Measurements from ENCODE around the gene GM2A. TPM values are rescaled to one million over a fixed set of nuclear protein-coding genes. Genes with fewer than 3 reads are reported as not detected.

GM2A gene
- total and polyA plus RNA-seq, 9 of the 15 experiments (the other 6 are each of a cell fraction or from before 2014, with no cell fraction given), result 5.8 to 36.0 (median 10.0) TPM

DNA sequence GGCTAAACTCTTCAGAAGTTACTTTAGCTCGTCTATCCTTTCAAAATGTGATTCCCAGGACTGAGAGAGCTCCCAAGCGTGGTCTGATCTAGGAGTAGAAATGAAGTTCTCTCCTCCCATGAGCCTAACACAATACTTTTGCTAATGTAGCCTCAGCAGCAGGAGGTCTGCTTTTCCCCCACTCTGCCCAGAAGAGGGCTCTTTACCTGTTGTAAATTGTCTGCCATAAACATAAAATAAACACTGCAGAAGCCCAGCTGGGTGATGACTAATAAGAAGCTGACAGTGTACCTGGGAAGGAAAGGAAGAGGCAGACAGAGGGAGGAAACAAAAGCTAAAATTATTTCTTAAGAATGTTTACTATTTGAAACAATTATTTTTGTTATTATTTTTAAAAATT is 35.2 kb downstream of the GM2A start (continued):
- TF ChIP-seq, protein P1, sequence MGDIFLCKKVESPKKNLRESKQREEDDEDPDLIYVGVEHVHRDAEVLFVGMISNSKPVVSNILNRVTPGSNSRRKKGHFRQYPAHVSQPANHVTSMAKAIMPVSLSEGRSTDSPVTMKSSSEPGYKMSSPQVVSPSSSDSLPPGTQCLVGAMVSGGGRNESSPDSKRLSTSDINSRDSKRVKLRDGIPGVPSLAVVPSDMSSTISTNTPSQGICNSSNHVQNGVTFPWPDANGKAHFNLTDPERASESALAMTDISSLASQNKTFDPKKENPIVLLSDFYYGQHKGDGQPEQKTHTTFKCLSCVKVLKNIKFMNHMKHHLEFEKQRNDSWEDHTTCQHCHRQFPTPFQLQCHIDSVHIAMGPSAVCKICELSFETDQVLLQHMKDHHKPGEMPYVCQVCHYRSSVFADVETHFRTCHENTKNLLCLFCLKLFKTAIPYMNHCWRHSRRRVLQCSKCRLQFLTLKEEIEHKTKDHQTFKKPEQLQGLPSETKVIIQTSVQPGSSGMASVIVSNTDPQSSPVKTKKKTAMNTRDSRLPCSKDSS (IDR thresholded peaks at IDR 0.05; ENCODE audit: low read depth, partially characterized antibody), result no peak
- no peak for TF ChIP-seq NFRKB (IDR thresholded peaks at IDR 0.05; ENCODE audit: low read depth)
- TF ChIP-seq SP2 (IDR thresholded peaks at IDR 0.05; ENCODE audit: extremely low read depth, low read depth, low read length, poor library complexity, severe bottlenecking), result no peak
- TF ChIP-seq HMGN3 (IDR thresholded peaks at IDR 0.05; ENCODE audit: borderline replicate concordance, extremely low read depth, insufficient read length, low read depth, low read length), result no peak
- peak in 1 of 2 experiments; percentile 22; a peak in 1 of 4 replicates for TF ChIP-seq FOXK2 (conservative IDR thresholded peaks at IDR 0.05 in 1 of 2, IDR thresholded peaks at IDR 0.05 in 1 of 2; ENCODE audit: low read depth in 2 of 2)
- TF ChIP-seq, protein P2, sequence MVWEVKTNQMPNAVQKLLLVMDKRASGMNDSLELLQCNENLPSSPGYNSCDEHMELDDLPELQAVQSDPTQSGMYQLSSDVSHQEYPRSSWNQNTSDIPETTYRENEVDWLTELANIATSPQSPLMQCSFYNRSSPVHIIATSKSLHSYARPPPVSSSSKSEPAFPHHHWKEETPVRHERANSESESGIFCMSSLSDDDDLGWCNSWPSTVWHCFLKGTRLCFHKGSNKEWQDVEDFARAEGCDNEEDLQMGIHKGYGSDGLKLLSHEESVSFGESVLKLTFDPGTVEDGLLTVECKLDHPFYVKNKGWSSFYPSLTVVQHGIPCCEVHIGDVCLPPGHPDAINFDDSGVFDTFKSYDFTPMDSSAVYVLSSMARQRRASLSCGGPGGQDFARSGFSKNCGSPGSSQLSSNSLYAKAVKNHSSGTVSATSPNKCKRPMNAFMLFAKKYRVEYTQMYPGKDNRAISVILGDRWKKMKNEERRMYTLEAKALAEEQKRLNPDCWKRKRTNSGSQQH (CRISPR knock-in tag; IDR thresholded peaks at IDR 0.05), result no peak
- no peak for TF ChIP-seq CCNT2 (IDR thresholded peaks at IDR 0.05; ENCODE audit: borderline replicate concordance, extremely low read depth, insufficient read length, low read depth, low read length)
- no peak for TF ChIP-seq C11orf30 (IDR thresholded peaks at IDR 0.05; ENCODE audit: low read depth)
- TF ChIP-seq BMI1 (IDR thresholded peaks at IDR 0.05; ENCODE audit: low read length), result no peak
- no peak for TF ChIP-seq ZBTB7A (IDR thresholded peaks at IDR 0.05; ENCODE audit: borderline replicate concordance, control insufficient read depth, low read depth, low read length)
- TF ChIP-seq, protein P3, sequence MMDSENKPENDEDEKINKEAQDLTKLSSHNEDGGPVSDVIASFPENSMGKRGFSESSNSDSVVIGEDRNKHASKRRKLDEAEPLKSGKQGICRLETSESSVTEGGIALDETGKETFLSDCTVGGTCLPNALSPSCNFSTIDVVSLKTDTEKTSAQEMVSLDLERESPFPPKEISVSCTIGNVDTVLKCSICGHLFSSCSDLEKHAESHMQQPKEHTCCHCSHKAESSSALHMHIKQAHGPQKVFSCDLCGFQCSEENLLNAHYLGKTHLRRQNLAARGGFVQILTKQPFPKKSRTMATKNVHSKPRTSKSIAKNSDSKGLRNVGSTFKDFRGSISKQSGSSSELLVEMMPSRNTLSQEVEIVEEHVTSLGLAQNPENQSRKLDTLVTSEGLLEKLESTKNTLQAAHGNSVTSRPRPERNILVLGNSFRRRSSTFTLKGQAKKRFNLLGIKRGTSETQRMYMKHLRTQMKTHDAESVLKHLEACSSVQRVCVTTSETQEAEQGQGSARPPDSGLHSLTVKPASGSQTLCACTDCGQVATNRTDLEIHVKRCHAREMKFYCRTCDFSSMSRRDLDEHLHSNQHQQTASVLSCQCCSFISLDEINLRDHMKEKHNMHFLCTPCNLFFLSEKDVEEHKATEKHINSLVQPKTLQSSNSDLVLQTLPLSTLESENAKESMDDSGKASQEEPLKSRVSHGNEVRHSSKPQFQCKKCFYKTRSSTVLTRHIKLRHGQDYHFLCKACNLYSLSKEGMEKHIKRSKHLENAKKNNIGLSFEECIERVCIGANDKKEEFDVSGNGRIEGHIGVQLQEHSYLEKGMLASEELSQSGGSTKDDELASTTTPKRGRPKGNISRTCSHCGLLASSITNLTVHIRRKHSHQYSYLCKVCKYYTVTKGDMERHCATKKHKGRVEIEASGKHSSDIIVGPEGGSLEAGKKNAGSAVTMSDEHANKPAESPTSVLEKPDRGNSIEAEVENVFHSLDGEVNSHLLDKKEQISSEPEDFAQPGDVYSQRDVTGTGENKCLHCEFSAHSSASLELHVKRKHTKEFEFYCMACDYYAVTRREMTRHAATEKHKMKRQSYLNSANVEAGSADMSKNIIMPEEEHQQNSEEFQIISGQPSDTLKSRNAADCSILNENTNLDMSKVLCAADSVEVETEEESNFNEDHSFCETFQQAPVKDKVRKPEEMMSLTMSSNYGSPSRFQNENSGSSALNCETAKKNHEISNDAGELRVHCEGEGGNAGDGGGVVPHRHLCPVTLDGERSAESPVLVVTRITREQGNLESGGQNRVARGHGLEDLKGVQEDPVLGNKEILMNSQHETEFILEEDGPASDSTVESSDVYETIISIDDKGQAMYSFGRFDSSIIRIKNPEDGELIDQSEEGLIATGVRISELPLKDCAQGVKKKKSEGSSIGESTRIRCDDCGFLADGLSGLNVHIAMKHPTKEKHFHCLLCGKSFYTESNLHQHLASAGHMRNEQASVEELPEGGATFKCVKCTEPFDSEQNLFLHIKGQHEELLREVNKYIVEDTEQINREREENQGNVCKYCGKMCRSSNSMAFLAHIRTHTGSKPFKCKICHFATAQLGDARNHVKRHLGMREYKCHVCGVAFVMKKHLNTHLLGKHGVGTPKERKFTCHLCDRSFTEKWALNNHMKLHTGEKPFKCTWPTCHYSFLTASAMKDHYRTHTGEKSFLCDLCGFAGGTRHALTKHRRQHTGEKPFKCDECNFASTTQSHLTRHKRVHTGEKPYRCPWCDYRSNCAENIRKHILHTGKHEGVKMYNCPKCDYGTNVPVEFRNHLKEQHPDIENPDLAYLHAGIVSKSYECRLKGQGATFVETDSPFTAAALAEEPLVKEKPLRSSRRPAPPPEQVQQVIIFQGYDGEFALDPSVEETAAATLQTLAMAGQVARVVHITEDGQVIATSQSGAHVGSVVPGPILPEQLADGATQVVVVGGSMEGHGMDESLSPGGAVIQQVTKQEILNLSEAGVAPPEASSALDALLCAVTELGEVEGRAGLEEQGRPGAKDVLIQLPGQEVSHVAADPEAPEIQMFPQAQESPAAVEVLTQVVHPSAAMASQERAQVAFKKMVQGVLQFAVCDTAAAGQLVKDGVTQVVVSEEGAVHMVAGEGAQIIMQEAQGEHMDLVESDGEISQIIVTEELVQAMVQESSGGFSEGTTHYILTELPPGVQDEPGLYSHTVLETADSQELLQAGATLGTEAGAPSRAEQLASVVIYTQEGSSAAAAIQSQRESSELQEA (IDR thresholded peaks at IDR 0.05; ENCODE audit: low read depth), result no peak
- no peak for TF ChIP-seq TAF7 (tag; IDR thresholded peaks at IDR 0.05)
- TF ChIP-seq SMC3 (conservative IDR thresholded peaks at IDR 0.05; ENCODE audit: insufficient read depth, low read depth, low read length), result no peak
- TF ChIP-seq BRD4 (IDR thresholded peaks at IDR 0.05), result no peak
- no peak for TF ChIP-seq NR4A1 (CRISPR knock-in tag; IDR thresholded peaks at IDR 0.05)
- no peak for TF ChIP-seq NR4A1 (tag; IDR thresholded peaks at IDR 0.05)
- no peak for TF ChIP-seq MBD2 (IDR thresholded peaks at IDR 0.05; ENCODE audit: borderline replicate concordance, low read depth)
- TF ChIP-seq SMARCA4 (IDR thresholded peaks at IDR 0.05), result no peak
- TF ChIP-seq DNMT1 (IDR thresholded peaks at IDR 0.05), result no peak
- TF ChIP-seq CC2D1A (IDR thresholded peaks at IDR 0.05), result no peak
